Esophagus muscularis mucosa (tissue), 4 donors: Measurements from ENCODE around the gene TMEM82. TPM values are rescaled to one million over a fixed set of nuclear protein-coding genes. Genes with fewer than 3 reads are reported as not detected.

Experiments
- DNase-seq: peaks from one replicate; pipeline ENCODE4 v3.0.0-alpha.2; 2017; ENCODE audit errors: extremely low spot score
- H3K27ac ChIP-seq, 4 donors: fragments of 200-600 bp; sonication (generic); replicated peaks in 1 of 4; 1 replicate in 3 of 4; 2 replicates in 1 of 4; pipeline ENCODE4 v1.5.1; 2016 to 2019; ENCODE audit warnings: mild to moderate bottlenecking in 1 of 4
- H3K27me3 ChIP-seq, 4 donors: fragments of 200-600 bp; sonication (generic); one replicate each; pipeline versions ENCODE4 v1.5.1 to v1.6.0; 2016 to 2019
- H3K36me3 ChIP-seq, 4 donors: fragments of 200-600 bp; sonication (generic); one replicate each; pipeline ENCODE4 v1.5.1; 2016 to 2019
- H3K4me1 ChIP-seq, 4 donors: fragments of 200-600 bp; sonication (generic); one replicate each; pipeline ENCODE4 v1.5.1; 2016 to 2019
- H3K4me3 ChIP-seq, 4 donors: fragments of 200-600 bp; sonication (generic); 1 replicate in 2 of 4; 2 replicates in 2 of 4; pipeline ENCODE4 v1.5.1; 2016 to 2019; ENCODE audit warnings: mild to moderate bottlenecking in 4 of 4, moderate library complexity in 1 of 4
- H3K9me3 ChIP-seq, 4 donors: fragments of 200-600 bp; sonication (generic); 1 replicate in 3 of 4; 2 replicates in 1 of 4; pipeline ENCODE4 v1.5.1; 2016 to 2019
- EP300 ChIP-seq: sonication (generic); formaldehyde crosslinking; IDR thresholded peaks from one replicate; pipeline ENCODE4 v1.6.1; 2017; ENCODE audit warnings: antibody characterized with exemption
- POLR2A ChIP-seq: fragments of 450-650 bp; IDR thresholded peaks from one replicate; pipeline ENCODE4 v1.6.1; 2017; ENCODE audit warnings: antibody characterized with exemption, moderate library complexity, mild to moderate bottlenecking, low read depth
- POLR2AphosphoS5 ChIP-seq, 2 donors: sonication (generic); formaldehyde crosslinking; IDR thresholded peaks; one replicate each; pipeline ENCODE4 v1.6.1; 2017; ENCODE audit warnings: antibody characterized with exemption in 2 of 2
- WGBS: methylation state at CpG from one replicate; pipeline ENCODE4 v1.1.5; 2018; 5-methylcytosine and 5-hydroxymethylcytosine counted together
- intact Hi-C: fragments of 100-400 bp; cut with DNase I; formaldehyde crosslinking; loops from one replicate; pipeline ENCODE4 v1.15.1; 2023
- total RNA-seq, 4 donors: library from RNA; depleted of rRNA; stranded (reverse); fragments of >200 nt; gene quantifications; one replicate each; pipeline versions ENCODE4 v1.1.0 to v1.2.1, GENCODE V29; 2016
- TF ChIP-seq, protein P1 (sequence below), 3 experiments: fragments of 200-600 bp in 2 of 3; fragments of 450-650 bp in 1 of 3; sonication (generic) in 2 of 3; IDR thresholded peaks; one replicate each; pipeline ENCODE4 v1.5.1; 2017 to 2019; ENCODE audit warnings: antibody characterized with exemption in 3 of 3, mild to moderate bottlenecking in 2 of 3, moderate library complexity in 1 of 3

TMEM82 gene
- total RNA-seq, 4 donors from 2014 or later = not detected

DNA sequence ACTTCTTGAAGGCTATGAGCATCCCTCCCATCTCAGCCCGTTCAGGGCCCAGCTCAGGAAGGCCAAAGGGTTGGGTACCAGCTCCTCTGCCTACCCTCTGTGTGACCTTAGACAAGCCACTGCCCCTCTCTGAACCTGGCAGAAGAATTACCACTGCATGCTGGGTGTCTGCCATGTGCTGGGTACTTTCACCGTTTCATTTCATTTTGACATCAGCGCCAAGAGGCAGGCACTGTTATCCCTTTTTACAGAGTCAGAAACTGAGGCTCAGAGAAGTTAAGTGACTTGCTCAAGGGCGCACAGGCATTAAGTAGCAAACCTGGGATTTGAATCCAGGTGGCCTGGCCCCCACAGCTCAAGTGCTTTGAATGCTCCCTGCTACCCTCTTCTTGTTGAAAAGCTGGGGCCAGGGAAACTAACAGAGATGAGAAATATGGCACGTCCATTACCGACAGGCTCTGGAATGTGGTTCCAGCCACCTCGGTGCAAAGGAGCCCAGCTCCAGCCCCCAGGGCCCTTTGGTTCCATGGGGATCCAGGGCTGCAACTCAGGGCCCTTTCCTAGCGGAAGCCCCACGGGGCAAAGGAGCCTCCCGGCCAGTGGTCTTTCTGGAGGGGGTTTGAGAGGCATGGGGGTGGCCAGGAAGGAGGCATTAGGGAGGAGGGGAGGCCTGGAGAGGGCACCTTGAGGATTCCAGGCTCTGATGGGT, 6.5 kb downstream of the TMEM82 start:
- 88% methylated on average over 10 of the region's 10 CpGs for WGBS
- Histone ChIP-seq H3K4me3 (no peak overlapping the region), H3K4me1 (peaks cover 0 to 8% (median 1%) of the 10 kb centered on the region in 4 donors), H3K27ac (no peak overlapping the region), H3K36me3 (no peaks in the 10 kb centered on the region), H3K27me3 (no peaks in the 10 kb centered on the region), H3K9me3 (no peaks in the 10 kb centered on the region)
- intact Hi-C loops = no loop called here
- DNase-seq = no peak
- TF ChIP-seq EP300 = no peak
- no peak for TF ChIP-seq POLR2AphosphoS5 (IDR thresholded peaks at IDR 0.05)
- TF ChIP-seq, protein P1, sequence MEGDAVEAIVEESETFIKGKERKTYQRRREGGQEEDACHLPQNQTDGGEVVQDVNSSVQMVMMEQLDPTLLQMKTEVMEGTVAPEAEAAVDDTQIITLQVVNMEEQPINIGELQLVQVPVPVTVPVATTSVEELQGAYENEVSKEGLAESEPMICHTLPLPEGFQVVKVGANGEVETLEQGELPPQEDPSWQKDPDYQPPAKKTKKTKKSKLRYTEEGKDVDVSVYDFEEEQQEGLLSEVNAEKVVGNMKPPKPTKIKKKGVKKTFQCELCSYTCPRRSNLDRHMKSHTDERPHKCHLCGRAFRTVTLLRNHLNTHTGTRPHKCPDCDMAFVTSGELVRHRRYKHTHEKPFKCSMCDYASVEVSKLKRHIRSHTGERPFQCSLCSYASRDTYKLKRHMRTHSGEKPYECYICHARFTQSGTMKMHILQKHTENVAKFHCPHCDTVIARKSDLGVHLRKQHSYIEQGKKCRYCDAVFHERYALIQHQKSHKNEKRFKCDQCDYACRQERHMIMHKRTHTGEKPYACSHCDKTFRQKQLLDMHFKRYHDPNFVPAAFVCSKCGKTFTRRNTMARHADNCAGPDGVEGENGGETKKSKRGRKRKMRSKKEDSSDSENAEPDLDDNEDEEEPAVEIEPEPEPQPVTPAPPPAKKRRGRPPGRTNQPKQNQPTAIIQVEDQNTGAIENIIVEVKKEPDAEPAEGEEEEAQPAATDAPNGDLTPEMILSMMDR (IDR thresholded peaks at IDR 0.05) = no peak
- no peak for TF ChIP-seq POLR2A

DNA sequence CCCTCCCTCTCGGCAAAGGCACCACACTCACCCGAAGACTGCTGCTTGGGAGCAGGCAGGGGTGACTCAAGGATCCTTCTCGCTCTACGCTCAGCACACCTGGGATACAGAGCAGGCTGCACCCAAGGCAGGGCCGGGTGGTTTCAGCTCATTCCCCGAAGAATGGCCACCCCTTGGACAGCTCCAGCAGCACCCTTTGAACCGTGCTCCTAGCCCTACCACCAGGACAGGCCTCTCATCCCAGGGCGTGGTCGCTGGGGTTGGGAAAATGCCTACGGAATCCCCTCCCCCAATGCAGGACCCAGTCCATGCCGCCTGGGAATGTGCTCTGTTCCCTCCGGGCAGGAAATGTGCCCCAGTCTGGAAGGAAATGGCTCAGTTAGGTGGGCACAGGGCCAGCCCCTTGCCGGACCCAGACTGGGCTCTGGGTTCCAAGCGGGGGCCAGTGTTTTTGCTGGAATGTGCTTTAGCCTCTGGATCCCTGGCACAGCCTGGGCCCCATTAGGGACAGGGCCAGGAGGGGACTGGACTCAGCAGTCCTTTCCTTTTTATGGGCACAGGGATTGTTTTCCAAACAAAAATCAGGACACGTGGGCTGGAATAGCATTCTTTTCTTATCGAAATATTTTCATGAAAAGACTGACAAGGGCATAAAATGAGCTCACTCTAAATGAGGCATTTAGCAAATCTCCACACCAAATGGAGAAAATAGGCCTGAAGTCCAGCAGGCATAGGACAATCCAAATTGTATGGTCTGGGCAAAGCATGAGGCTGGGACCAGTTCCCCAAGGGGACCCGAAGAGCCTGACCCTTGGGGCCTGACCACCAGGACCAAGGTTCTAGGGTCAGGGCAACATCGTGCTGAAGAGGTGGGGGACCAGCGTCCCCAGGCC, 7.3 kb downstream of the TMEM82 start:
- 68% methylated on average over 17 of the region's 19 CpGs for WGBS
- H3K27me3 ChIP-seq = no peaks in the 10 kb centered on the region

DNA sequence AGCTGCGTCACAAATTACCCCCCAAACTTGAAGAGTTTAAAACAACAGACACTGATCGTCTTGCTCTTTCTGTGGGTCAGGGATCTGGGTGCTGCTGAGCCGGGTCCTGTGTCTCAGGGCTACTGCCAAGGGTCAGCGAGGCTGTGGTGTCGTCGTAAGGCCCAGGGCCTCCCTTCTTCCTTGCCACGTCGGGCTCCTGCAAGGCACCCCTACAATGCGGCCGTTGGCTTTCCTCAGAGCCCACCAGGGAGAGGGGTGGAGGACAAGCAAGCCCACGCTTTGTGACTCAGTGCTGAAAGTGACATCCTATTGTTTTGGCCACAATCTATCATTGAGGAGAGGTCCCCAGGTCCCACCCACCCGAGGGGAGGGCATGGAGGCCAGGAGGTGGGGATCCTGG, 8.6 kb downstream of the TMEM82 start:
- no peak overlapping the region for H3K27ac ChIP-seq
- no peak overlapping the region for H3K4me3 ChIP-seq
- H3K9me3 ChIP-seq = no peaks in the 10 kb centered on the region
- TF ChIP-seq EP300 = no peak
- no peak for TF ChIP-seq POLR2AphosphoS5 (IDR thresholded peaks at IDR 0.05)
- no peak for TF ChIP-seq POLR2A
- TF ChIP-seq, protein P1 (IDR thresholded peaks at IDR 0.05) = no peak
- intact Hi-C loops = no loop called here
- DNase-seq = no peak
- no peaks in the 10 kb centered on the region for H3K27me3 ChIP-seq
- H3K36me3 ChIP-seq = no peaks in the 10 kb centered on the region
- WGBS = 85% methylated on average over 7 of the region's 12 CpGs
- H3K4me1 ChIP-seq = peaks cover 0 to 8% (median 3%) of the 10 kb centered on the region in 4 donors

More for the DNA sequence above, 7.3 kb downstream of the TMEM82 start:
- H3K27ac ChIP-seq = peak overlapping the region in 1 of 4 donors; percentile 20
- H3K4me1 ChIP-seq = peaks cover 0 to 8% (median 1%) of the 10 kb centered on the region in 4 donors
- intact Hi-C loops = no loop called here
- no peaks in the 10 kb centered on the region for H3K9me3 ChIP-seq
- H3K4me3 ChIP-seq = no peak overlapping the region
- no peak for DNase-seq
- no peaks in the 10 kb centered on the region for H3K36me3 ChIP-seq
- TF ChIP-seq EP300 = no peak
- TF ChIP-seq, protein P1 (IDR thresholded peaks at IDR 0.05) = no peak
- TF ChIP-seq POLR2AphosphoS5 (IDR thresholded peaks at IDR 0.05) = no peak
- no peak for TF ChIP-seq POLR2A

DNA sequence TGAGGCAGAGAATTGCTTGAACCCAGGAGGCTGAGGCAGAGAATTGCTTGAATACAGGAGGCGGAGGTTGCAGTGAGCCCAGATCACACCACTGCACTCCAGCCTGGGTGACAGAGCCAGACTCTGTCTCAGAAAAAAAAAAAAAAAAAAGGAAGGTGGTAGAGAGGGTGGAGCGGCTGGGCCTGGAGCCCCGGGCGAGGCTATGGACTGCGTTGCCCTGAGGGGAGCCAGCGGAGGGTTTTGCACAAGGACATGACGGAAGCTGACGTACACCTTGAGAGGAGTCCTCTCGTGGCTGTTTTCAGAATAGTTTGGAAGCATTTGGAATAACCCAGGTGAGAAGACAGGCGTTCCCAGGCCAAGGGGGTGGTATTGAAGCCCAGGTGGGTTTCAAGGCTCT, 9.4 kb downstream of the TMEM82 start:
- DNase-seq = no peak
- Histone ChIP-seq H3K4me3 (no peak overlapping the region), H3K27ac (no peak overlapping the region), H3K27me3 (no peaks in the 10 kb centered on the region), H3K4me1 (peaks cover 0 to 16% (median 11%) of the 10 kb centered on the region in 4 donors), H3K9me3 (no peaks in the 10 kb centered on the region), H3K36me3 (no peaks in the 10 kb centered on the region)
- 95% methylated on average over 10 of the region's 10 CpGs for WGBS
- intact Hi-C loops = no loop called here
- TF ChIP-seq EP300 (no peak), POLR2AphosphoS5 (IDR thresholded peaks at IDR 0.05) (no peak), POLR2A (no peak)
- TF ChIP-seq, protein P1 (IDR thresholded peaks at IDR 0.05) = no peak
